Iris pigment epithelial cell (primary cell): ENCODE measurements around the gene GHRHR.
A peak's percentile ranks its signal among the peaks of the same experiment; 100 is the strongest.

ENCODE experiments used
- DNase-seq: peaks from one replicate; pipeline ENCODE4 v3.0.0-alpha.2; 2011; ENCODE audit warnings: low read depth

Gene GHRHR

GRCh38 chr7:30928254-30928872 is 35.4 kb upstream of the GHRHR start:
- no peak for DNase-seq

GRCh38 chr7:30929686-30930085 is 34.1 kb upstream of the GHRHR start:
- no peak for DNase-seq

- DNase-seq = no peak
Measured at GRCh38 chr7:30930621-30931020, 33.1 kb upstream of the GHRHR start.

GRCh38 chr7:30931161-30931928 is 32.4 kb upstream of the GHRHR start:
- no peak for DNase-seq

GRCh38 chr7:30931929-30932540 is 31.7 kb upstream of the GHRHR start:
- no peak for DNase-seq

GRCh38 chr7:30932562-30932961 is 31.2 kb upstream of the GHRHR start:
- DNase-seq = no peak

GRCh38 chr7:30933124-30933974 is 30.4 kb upstream of the GHRHR start:
- DNase-seq = no peak

- DNase-seq = no peak
Measured at GRCh38 chr7:30934225-30934624, 29.5 kb upstream of the GHRHR start.

DNA sequence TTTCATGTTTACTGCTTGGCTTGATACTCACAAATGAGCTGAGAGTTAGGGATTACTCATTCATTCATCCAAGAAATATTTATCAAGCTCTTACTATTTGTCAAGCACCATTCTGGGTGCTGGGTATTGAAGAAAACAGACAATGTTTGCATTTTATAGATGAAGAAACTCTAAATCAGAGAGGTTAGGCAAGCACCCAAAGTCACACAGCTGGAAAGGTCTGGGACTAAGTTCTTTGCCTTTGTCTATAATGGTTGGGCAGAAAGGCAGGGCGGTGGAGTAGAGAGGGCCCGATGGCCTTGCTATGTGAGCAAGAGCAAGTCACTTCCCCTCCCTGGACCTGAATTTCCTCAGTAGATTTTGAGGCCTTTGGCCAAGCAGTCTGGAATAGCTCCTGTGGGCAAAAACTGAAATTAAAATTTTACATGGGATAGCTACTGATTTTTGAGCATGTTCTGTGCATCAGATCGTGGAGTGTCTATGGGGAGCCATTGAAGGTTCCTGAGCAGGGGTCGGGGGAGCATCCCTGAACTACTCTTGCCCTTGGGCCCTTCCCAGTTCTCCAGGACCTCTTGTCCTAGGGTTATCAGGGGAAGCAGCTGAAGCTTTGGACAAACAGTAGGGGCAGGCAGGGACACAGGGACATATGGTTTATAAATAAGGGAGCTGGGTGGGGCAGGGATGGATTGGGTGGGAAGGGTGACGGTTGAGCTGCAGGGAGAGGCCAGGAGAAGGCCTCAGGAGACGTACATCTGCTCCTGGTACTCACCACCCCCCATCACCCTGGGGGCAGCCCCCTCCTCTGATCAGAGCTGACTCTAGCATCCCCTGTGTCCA is 28.8 kb upstream of the GHRHR start:
- no peak for DNase-seq

GRCh38 chr7:30935569-30935877 is 28.2 kb upstream of the GHRHR start:
- no peak for DNase-seq

- DNase-seq = no peak
Measured at GRCh38 chr7:30936650-30937245, 27.0 kb upstream of the GHRHR start.

DNA sequence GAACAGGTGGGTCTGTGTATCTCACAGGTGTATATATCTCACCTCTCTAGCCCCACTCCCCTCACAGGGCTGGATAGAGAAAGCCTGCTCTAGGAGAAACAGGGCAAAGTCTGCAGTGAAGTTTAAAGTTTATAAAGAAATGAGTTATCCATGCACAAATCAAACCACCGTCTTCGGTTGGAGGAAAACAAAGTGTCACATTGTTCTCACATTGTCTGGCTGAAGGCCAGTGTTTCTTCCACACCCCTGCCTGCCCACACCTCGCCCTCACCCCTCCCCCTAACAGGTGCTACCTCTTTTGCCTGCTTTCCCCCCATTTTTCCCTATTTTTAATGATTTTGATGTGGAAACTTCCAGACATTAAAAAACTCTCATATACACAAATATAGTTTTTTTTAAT is 26.3 kb upstream of the GHRHR start:
- no peak for DNase-seq

GRCh38 chr7:30938435-30939316 is 25.1 kb upstream of the GHRHR start:
- DNase-seq = peak; percentile 55

- no peak for DNase-seq
Measured at GRCh38 chr7:30941582-30942323, 22.0 kb upstream of the GHRHR start.

DNA sequence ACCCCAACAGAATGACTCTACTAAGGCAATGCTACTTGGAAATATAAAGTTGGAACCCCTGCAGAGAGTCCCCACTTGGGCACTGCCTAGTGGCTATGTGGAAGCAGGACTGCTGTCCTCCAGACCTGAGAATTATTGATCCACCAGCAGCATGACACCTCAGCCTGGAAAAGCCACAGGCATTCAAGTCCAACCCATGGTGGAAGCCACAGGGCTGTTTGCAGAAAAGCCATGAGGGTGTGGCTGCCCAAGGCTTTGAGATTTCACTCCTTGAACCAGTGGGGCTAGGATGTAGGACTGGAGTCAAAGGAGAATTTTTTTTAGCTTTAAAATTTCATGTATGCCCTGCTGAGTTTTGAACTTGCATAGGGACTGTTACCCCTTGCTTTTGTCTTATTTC is 13.6 kb upstream of the GHRHR start:
- DNase-seq = no peak

- DNase-seq = no peak
Measured at GRCh38 chr7:30954914-30955313, 8.8 kb upstream of the GHRHR start.

GRCh38 chr7:30956704-30957103 is 7.0 kb upstream of the GHRHR start:
- DNase-seq = no peak

GRCh38 chr7:30965372-30965771 is 1.6 kb downstream of the GHRHR start:
- DNase-seq = no peak

DNA sequence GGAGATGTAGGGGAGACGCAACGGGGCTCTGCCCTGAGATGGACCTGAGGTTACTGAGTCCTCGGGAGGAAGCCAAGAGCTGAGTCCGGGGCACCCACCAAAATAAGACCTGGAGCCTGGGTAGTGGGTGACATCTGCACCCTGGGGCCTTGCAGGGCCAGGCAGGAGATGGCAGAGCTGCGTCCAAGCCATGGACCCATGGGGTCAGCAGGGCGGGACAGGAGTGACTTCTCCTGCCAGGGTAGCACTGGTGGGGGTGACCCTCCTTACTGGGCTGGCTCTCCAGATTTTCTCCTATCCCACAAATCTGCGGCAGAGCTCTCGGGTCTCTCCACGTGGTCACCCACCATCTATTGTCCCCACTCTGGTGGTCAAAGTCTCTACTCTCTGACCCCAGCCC is 2.1 kb downstream of the GHRHR start:
- no peak for DNase-seq

DNA sequence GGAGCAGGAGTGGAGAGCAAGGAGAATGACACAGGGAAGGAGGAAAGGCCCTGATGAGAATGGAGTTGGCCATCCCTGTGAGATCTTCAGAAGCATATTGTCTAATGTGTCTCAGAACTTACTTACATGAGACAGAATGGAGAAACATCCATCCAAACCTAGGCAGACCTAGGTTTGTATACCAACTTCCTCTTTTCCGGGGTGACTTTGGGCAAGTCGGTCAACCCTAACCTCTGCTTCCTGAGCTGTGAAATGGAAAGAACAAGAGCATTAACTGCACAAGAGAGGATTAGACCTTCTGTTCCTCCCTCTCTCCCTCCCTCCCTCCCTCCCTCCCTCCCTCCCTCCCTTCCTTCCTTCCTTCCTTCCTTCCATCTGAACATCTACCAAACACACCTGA is 4.5 kb downstream of the GHRHR start:
- DNase-seq = no peak
